KMS-11 (cell line): Measurements from ENCODE around the gene BMP7.

Source experiments
- H2AFZ ChIP-seq: fragments of 200-600 bp; sonication (generic); 2 replicates; pipeline ENCODE4 v1.6.1; 2016; ENCODE audit warnings: antibody characterized with exemption, mixed run types, low read depth
- H3K27ac ChIP-seq: fragments of 200-600 bp; sonication (generic); 2 replicates; pipeline ENCODE4 v1.6.1; 2016; ENCODE audit warnings: mild to moderate bottlenecking, mixed run types
- H3K27me3 ChIP-seq: fragments of 200-600 bp; sonication (generic); 2 replicates; pipeline ENCODE4 v1.6.1; 2017; ENCODE audit warnings: mild to moderate bottlenecking, low read depth, mixed run types, moderate library complexity; ENCODE audit not compliant: insufficient read depth
- H3K36me3 ChIP-seq: fragments of 200-600 bp; sonication (generic); 2 replicates; pipeline ENCODE4 v1.6.1; 2017; ENCODE audit warnings: mild to moderate bottlenecking, mixed run types; ENCODE audit not compliant: insufficient read depth
- H3K4me1 ChIP-seq: fragments of 200-600 bp; sonication (generic); 2 replicates; pipeline ENCODE4 v1.6.1; 2016; ENCODE audit warnings: mild to moderate bottlenecking, low read depth, mixed run types; ENCODE audit not compliant: poor library complexity, severe bottlenecking
- H3K4me2 ChIP-seq: fragments of 200-600 bp; sonication (generic); 2 replicates; pipeline ENCODE4 v1.7.0; 2016; ENCODE audit warnings: mild to moderate bottlenecking, mixed run types
- H3K4me3 ChIP-seq: fragments of 200-600 bp; sonication (generic); IDR thresholded peaks from 2 replicates; pipeline ENCODE4 v1.6.1; 2017; ENCODE audit warnings: low read depth, low read length, mixed read lengths; ENCODE audit not compliant: insufficient read depth
- H3K79me2 ChIP-seq: fragments of 200-600 bp; sonication (generic); 2 replicates; pipeline ENCODE4 v1.6.1; 2016; ENCODE audit warnings: low read depth, mixed run types; ENCODE audit not compliant: insufficient read depth
- H3K9ac ChIP-seq: fragments of 200-600 bp; sonication (generic); 2 replicates; pipeline ENCODE4 v1.6.1; 2016; ENCODE audit warnings: mild to moderate bottlenecking, mixed run types
- H4K20me1 ChIP-seq: fragments of 200-600 bp; sonication (generic); 2 replicates; pipeline ENCODE4 v1.6.1; 2016; ENCODE audit warnings: mild to moderate bottlenecking, mixed run types; ENCODE audit not compliant: insufficient read depth
- TF ChIP-seq, protein P1 (sequence below): fragments of 200-600 bp; sonication (generic); conservative IDR thresholded peaks from 2 replicates; pipeline ENCODE4 v1.6.1; 2017; ENCODE audit warnings: low read depth, mild to moderate bottlenecking, antibody characterized with exemption, low read length, moderate library complexity, mixed read lengths

Gene BMP7

DNA sequence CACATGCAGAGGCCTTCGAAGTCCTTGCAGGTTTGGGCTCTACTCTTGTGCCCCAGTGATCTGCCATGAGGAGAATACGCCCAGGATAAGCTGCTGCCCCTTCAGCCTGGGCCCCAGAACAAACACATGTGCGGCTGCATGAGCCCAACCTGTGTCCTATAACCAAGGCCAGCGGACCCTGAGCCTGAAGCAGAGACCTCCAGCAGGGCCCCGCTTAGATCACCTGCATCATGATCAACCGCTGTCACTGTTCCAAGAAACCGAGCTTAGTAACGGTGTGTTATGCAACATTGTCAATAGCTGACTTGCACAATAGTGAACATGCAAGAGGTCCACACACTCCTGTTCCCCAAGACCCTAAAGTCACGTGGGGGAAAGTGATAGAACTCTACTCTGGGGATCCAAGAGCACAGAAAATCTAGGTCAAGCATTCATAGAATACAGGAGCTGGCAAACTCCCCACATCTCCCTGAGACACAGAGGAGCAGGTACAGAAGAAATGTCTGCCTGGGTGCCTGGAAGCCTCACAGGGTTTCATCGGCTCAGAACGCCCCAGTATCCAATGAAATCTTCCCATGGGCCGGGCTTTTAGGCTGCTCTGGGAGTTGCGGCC, 136.2 kb downstream of the BMP7 start:
- Histone ChIP-seq H3K36me3 (no peaks in the 10 kb centered on the region), H3K79me2 (no peaks in the 10 kb centered on the region), H3K4me2 (no peak overlapping the region), H3K27ac (no peak overlapping the region), H3K27me3 (no peaks in the 10 kb centered on the region), H3K9ac (no peak overlapping the region), H2AFZ (no peak overlapping the region), H3K4me1 (no peaks in the 10 kb centered on the region), H3K4me3 (no peak overlapping the region), H4K20me1 (no peaks in the 10 kb centered on the region)
- TF ChIP-seq, protein P1, sequence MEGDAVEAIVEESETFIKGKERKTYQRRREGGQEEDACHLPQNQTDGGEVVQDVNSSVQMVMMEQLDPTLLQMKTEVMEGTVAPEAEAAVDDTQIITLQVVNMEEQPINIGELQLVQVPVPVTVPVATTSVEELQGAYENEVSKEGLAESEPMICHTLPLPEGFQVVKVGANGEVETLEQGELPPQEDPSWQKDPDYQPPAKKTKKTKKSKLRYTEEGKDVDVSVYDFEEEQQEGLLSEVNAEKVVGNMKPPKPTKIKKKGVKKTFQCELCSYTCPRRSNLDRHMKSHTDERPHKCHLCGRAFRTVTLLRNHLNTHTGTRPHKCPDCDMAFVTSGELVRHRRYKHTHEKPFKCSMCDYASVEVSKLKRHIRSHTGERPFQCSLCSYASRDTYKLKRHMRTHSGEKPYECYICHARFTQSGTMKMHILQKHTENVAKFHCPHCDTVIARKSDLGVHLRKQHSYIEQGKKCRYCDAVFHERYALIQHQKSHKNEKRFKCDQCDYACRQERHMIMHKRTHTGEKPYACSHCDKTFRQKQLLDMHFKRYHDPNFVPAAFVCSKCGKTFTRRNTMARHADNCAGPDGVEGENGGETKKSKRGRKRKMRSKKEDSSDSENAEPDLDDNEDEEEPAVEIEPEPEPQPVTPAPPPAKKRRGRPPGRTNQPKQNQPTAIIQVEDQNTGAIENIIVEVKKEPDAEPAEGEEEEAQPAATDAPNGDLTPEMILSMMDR = no peak

DNA sequence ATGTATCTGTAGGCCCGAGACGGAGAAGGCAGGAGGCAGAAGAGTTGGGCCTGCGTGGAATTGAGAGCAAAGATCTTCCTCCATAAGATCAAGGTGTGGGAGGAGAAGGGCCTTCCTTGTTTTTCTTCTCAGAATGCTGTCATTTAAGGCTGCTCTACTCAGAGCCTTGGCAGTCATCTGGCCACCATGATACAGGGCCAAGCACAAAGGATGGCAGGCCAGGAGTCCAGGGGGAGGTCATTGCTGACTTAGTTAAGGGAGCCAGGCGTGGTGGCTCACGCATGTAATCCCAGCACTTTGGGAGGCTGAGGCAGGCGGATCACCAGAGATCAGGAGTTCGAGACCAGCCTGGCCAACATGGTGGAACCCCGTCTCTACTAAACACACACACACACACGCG, 137.1 kb downstream of the BMP7 start:
- H2AFZ ChIP-seq = no peak overlapping the region
- H3K79me2 ChIP-seq = no peaks in the 10 kb centered on the region
- no peak overlapping the region for H3K4me3 ChIP-seq
- H3K4me1 ChIP-seq = no peaks in the 10 kb centered on the region
- TF ChIP-seq, protein P1 = no peak
- H3K27ac ChIP-seq = no peak overlapping the region
- no peaks in the 10 kb centered on the region for H3K36me3 ChIP-seq
- H3K27me3 ChIP-seq = no peaks in the 10 kb centered on the region
- no peak overlapping the region for H3K4me2 ChIP-seq
- H3K9ac ChIP-seq = no peak overlapping the region
- H4K20me1 ChIP-seq = no peaks in the 10 kb centered on the region

DNA sequence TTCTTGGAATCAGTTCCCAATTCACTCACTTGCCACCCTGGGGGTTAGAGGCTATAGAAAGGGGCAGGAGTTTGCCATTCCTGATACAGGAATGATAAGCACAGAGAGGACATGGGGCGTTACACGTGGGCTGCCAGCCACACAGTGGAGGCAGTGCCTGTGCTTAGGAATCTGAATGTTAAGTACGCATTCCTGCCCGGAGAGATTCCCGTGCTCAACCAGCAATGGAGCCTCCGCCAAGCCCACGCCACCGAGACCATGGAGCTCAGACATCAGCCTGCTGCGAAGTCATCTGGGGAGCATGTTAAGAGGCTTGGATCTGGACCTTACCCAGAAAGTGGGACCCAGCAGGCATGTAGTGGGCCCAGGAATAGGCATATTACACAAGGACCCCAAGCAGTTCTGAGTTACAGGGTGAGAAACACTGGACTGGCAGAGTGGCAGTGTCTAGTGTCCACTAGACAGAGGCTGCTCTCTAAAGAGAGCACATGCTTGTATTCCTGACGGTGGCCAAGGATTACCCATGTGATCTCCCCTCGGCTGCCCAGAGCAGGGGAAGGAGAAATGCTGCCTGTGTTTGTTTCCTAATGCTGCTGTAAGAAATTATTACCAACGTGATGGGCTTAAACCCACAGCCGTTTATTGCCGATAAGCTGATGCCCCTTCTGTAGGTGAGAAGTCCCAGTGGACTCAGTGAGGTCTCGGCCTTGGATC, 138.2 kb downstream of the BMP7 start:
- H3K27ac ChIP-seq = no peak overlapping the region
- no peaks in the 10 kb centered on the region for H3K4me1 ChIP-seq
- no peak overlapping the region for H3K9ac ChIP-seq
- no peaks in the 10 kb centered on the region for H4K20me1 ChIP-seq
- TF ChIP-seq, protein P1 = no peak
- H3K4me2 ChIP-seq = no peak overlapping the region
- no peak overlapping the region for H3K4me3 ChIP-seq
- no peaks in the 10 kb centered on the region for H3K27me3 ChIP-seq
- no peaks in the 10 kb centered on the region for H3K36me3 ChIP-seq
- no peaks in the 10 kb centered on the region for H3K79me2 ChIP-seq
- no peak overlapping the region for H2AFZ ChIP-seq

- no peaks in the 10 kb centered on the region for H3K4me1 ChIP-seq
- H2AFZ ChIP-seq = no peak overlapping the region
- TF ChIP-seq, protein P1 = no peak
- H3K27me3 ChIP-seq = no peaks in the 10 kb centered on the region
- H3K27ac ChIP-seq = no peak overlapping the region
- no peak overlapping the region for H3K9ac ChIP-seq
- H4K20me1 ChIP-seq = no peaks in the 10 kb centered on the region
- H3K36me3 ChIP-seq = no peaks in the 10 kb centered on the region
- no peak overlapping the region for H3K4me2 ChIP-seq
- H3K4me3 ChIP-seq = no peak overlapping the region
- H3K79me2 ChIP-seq = no peaks in the 10 kb centered on the region
Measured at GRCh38 chr20:57126481-57127092, 139.9 kb downstream of the BMP7 start.
